ENCODE results near the gene VIPR2. TPM values are rescaled to one million over a fixed set of nuclear protein-coding genes. Genes with fewer than 3 reads are reported as not detected.

The VIPR2 gene
- total and polyA plus RNA-seq, 8 donors, result 3.7 to 13.7 (median 10.6) TPM

DNA sequence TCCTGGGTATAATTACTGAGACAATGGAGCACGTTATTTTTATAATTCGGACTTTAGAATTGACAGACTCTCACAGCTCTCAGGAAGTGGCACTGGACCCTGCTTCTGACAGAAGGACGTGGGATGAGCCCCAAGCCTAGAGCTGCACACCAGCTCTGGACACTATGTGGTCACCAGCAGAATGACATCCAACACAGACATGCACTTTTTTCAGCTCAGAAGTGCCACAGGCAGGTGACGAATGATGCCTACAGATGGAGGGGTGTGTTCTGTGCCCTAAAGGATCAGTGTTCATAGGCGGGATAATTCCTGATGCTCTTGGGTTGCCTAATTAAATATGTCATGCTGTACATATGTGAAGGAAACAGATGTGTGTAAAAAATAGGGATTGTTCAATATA, 87.9 kb downstream of the VIPR2 start:
- 84 to 88% methylated on average over 5 of the region's 5 CpGs for WGBS, 2 donors
- intact Hi-C loops (cut with DNase I), result no loop called here
- H3K9me3 ChIP-seq, result no peaks in the 10 kb centered on the region
- H3K4me1 ChIP-seq, result no peaks in the 10 kb centered on the region
- no peak for DNase-seq
- no peak overlapping the region for H3K27ac ChIP-seq
- no peak overlapping the region for H3K4me3 ChIP-seq
- no peak for FAIRE-seq
- TF ChIP-seq, protein P1, sequence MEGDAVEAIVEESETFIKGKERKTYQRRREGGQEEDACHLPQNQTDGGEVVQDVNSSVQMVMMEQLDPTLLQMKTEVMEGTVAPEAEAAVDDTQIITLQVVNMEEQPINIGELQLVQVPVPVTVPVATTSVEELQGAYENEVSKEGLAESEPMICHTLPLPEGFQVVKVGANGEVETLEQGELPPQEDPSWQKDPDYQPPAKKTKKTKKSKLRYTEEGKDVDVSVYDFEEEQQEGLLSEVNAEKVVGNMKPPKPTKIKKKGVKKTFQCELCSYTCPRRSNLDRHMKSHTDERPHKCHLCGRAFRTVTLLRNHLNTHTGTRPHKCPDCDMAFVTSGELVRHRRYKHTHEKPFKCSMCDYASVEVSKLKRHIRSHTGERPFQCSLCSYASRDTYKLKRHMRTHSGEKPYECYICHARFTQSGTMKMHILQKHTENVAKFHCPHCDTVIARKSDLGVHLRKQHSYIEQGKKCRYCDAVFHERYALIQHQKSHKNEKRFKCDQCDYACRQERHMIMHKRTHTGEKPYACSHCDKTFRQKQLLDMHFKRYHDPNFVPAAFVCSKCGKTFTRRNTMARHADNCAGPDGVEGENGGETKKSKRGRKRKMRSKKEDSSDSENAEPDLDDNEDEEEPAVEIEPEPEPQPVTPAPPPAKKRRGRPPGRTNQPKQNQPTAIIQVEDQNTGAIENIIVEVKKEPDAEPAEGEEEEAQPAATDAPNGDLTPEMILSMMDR (IDR thresholded peaks at IDR 0.05), result no peak
- ATAC-seq, result no peak
- no peaks in the 10 kb centered on the region for H3K36me3 ChIP-seq
- no peaks in the 10 kb centered on the region for H3K27me3 ChIP-seq

GRCh38 chr7:159051916-159052315, 92.8 kb downstream of the VIPR2 start:
- no peaks in the 10 kb centered on the region for H3K4me1 ChIP-seq
- H3K4me3 ChIP-seq, result no peak overlapping the region
- FAIRE-seq, result no peak
- TF ChIP-seq, protein P1 (IDR thresholded peaks at IDR 0.05), result no peak
- H3K27ac ChIP-seq, result no peak overlapping the region
- H3K27me3 ChIP-seq, result no peaks in the 10 kb centered on the region
- no peak for DNase-seq
- no peaks in the 10 kb centered on the region for H3K36me3 ChIP-seq
- intact Hi-C loops (cut with DNase I), result no loop called here
- no peak for ATAC-seq
- no peaks in the 10 kb centered on the region for H3K9me3 ChIP-seq
- WGBS, 2 donors, result 72 to 83% methylated on average over 2 of the region's 2 CpGs

- no peak overlapping the region for H3K27ac ChIP-seq
- DNase-seq (no peak), FAIRE-seq (no peak), ATAC-seq (no peak)
- H3K4me3 ChIP-seq, result no peak overlapping the region
- no peaks in the 10 kb centered on the region for H3K4me1 ChIP-seq
- 93 to 95% methylated on average over 2 of the region's 2 CpGs for WGBS, 2 donors
- no peaks in the 10 kb centered on the region for H3K9me3 ChIP-seq
- H3K27me3 ChIP-seq, result no peaks in the 10 kb centered on the region
- intact Hi-C loops (cut with DNase I), result no loop called here
- TF ChIP-seq, protein P1 (IDR thresholded peaks at IDR 0.05), result no peak
- no peaks in the 10 kb centered on the region for H3K36me3 ChIP-seq
Observed at GRCh38 chr7:159050704-159051103, 94.0 kb downstream of the VIPR2 start.

DNA sequence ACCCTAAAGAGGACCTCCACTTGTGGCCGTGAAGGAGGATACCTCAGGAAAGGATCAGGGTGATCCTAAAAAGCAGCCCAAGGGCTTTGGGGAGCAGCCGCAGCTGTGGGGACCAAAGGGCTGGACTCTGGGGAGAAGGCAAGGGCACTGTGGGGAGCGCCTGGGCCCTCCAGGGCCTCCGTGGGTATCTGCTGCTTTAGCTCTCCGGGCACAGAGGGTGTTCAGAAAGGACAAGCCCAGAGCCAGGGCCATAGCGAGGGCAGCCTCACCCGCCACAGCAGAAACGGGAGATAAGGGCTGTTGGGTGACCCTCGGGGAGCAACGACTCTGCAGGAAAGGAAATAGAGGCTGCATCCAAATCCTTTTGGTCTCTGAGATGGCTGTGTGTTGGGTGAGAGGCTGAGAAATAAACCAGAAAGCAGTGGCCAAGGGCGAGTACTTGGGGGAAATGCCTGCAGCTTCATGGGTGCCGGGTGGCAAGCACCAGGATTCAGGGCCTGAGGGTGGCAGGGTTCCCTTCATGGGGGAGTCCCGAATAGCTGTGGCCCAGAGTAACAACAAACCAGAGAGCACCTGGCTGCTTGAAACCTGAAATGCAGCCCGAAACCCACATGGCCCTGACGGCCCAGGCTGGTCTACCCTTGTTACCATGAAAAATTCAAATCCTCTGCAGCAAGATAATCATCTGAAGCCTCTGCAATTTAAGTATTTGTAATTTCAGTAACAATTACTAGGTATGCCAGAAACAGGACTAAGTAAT, 95.2 kb downstream of the VIPR2 start:
- peak in 2 of 6 donors; percentile 3 to 28 for DNase-seq
- Histone ChIP-seq H3K27ac (no peak overlapping the region), H3K4me1 (no peaks in the 10 kb centered on the region), H3K9me3 (no peaks in the 10 kb centered on the region), H3K36me3 (no peaks in the 10 kb centered on the region), H3K4me3 (no peak overlapping the region), H3K27me3 (no peaks in the 10 kb centered on the region)
- 87 to 92% methylated on average over 15 of the region's 15 CpGs for WGBS, 2 donors
- no peak for ATAC-seq
- no peak for FAIRE-seq
- TF ChIP-seq, protein P1 (IDR thresholded peaks at IDR 0.05), result no peak
- intact Hi-C loops (cut with DNase I), result no loop called here

- intact Hi-C loops (cut with DNase I), result no loop called here
- no peaks in the 10 kb centered on the region for H3K27me3 ChIP-seq
- no peak overlapping the region for H3K27ac ChIP-seq
- ATAC-seq (no peak), DNase-seq (peak in 1 of 6 donors; percentile 3), FAIRE-seq (no peak)
- H3K9me3 ChIP-seq, result no peaks in the 10 kb centered on the region
- no peaks in the 10 kb centered on the region for H3K4me1 ChIP-seq
- TF ChIP-seq, protein P1 (IDR thresholded peaks at IDR 0.05), result no peak
- no peak overlapping the region for H3K4me3 ChIP-seq
- WGBS, 2 donors, result 73 to 95% methylated on average over 2 of the region's 2 CpGs
- no peaks in the 10 kb centered on the region for H3K36me3 ChIP-seq
Observed at GRCh38 chr7:159048656-159049055, 96.0 kb downstream of the VIPR2 start.
